TTC549 (cell line): Measurements from ENCODE around the gene TMEM205.

ENCODE experiments used
- FAIRE-seq: peaks from 2 replicates; lab custom pipeline; 2012; peaks lifted over from hg19 to GRCh38; lab: Jason Lieb, UNC

TMEM205 gene

DNA sequence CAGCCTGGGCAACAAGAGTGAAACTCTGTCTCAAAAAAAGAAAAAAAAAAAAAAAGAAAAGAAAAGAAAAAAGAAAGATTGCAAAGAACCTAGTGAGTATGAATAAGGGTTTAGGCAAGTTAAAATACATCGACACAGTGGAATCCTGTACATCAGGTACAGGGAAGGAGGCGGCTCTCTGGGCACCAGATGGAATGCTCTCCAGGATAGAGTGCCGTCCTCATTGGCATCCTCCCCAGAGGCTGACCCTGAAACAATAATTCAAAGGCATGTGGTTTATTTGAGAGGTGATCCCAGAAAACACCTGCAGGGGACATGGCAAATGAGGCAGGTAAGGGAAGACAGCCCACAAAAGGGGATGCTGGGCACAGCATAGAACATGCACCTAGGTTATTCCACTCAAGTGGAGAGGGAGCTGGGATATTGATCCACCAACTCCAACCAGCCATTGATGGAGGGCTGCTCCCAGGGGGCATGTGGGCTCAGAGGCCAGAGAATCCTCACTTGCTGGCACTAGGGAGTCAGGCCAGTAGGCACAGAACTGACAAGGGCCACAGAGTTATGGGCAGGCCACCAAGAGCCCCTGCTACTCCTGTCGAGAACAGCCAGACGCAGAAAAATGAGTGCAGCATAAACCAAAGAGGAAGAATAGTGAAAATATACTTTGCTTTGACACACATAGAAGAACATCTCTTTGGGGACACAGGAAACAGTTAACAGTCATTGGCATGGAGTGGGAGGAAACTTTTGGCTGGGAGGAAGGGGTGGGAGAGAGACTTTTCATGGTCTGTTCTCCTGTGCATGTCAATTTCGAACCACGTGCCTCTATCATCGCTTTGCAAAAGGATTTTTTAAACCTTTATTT, 45.9 kb downstream of the TMEM205 start:
- FAIRE-seq, result no peak

DNA sequence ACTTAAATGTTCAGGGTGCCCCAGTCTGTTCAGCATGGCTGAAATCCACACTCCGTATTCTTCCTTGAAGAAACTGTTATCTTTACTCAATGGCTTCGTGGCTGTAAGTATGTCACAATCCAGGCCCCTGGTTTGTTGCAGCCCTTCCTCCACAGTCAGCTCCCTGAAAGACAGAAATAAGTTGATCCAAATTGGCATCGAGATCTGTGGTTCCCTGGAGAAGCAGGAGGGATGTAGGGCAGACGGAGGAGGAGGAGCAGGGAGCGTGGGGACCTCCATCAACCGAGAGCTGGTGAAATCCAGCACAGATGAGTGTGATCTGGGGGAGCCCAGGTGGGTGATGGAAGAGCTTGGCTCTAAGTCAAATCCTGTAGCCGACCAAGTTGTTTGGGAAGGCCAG, 49.8 kb downstream of the TMEM205 start:
- FAIRE-seq, result no peak

DNA sequence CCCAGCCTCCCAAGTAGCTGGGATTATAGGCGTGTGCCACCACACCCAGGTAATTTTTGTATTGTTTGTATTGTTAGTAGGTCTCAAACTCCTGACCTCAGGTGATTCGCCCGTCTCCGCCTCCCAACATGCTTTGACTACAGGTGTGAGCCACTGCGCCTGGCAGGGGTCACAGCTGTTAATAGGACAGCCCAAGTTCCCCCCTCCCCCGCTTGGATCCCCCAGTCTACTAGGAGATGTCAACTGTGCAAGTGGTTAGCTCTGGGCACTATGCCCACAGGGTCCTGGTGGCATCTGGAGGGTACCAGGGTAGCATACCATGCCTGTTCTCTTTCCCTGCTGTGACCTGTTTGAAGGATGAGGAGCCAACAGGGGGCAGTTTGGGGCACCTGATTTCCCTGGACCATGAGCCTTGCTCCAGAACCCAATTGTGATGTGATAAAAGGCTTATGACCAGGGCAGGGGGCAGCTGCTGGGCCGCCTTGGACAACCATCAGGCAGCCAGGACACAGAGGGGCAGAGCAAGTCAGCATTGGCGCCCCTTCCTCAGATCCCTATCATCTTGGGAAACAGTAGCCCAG, 50.3 kb downstream of the TMEM205 start, which contains the start of gene TSPAN16:
Gene TSPAN16, plus strand, starts transcription at position 496 of the 581 bp plus-strand sequence. CDS start 138 bp downstream, outside the sequence.
- FAIRE-seq, result no peak

DNA sequence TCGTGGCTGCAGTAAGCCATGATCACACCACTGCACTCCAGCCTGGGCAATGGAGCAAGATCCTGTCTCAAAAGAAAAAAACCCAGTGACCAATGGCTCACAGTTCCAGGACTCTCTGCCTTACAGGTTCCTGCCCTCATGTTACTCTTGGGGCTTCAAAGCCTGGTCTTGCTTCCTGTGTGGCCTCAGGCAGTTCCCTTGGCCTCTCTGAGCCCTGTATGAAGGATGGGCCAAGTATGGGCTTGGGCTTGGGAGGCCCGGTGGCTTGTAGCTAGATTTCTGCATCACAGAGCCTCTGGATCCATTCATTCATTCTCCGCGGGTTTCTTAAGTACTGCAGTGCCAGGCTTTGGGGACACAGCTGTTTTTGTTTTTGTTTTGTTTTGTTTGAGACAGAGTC, 50.9 kb downstream of the TMEM205 start:
- FAIRE-seq, result no peak

DNA sequence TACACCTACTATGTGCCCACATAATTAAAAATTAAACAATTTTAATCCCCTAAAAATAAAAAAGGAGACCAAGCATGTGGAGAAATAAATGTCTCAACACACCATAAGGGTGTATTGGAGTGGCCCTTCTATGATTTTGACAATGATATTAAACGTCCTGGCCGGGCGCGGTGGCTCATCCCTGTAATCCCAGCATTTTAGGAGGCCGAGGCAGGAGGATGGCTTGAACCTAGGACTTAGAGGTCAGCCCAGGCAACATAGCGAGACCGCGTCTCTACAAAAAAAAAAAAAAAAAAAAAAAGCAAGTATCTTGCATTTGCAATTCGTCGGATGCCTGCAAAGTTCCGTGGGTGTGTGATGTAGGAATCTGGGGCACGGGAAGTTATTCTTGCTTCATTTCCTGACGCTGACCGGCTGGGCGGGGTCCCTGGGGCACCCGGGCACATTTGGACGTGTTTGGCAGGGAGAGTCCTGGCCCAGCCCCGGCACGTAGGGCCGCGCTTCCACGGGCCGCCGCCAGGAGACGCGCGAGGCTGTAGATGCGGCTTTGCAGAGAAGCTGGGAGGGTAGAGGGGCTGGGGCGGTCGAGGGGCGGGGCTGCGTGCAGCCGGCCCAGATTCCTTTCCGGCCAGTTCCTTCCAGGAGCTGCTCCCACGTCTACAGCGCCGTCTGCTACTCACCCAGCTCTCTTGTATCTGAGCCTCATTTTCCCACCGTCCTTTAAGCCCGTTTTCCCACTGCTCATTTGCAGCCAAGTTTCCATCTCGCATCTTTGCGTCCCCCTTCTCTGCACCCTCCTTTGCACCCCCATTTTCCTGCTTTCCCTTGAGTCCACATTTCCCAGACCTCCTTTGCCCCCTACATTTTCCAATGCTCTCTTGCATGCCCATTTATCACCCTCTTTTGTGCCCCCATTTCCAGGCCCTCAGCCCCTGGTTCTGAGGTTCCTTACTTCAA, 52.4 kb downstream of the TMEM205 start:
- no peak for FAIRE-seq
